Measurements from ENCODE around the gene LRMDA.

DNA sequence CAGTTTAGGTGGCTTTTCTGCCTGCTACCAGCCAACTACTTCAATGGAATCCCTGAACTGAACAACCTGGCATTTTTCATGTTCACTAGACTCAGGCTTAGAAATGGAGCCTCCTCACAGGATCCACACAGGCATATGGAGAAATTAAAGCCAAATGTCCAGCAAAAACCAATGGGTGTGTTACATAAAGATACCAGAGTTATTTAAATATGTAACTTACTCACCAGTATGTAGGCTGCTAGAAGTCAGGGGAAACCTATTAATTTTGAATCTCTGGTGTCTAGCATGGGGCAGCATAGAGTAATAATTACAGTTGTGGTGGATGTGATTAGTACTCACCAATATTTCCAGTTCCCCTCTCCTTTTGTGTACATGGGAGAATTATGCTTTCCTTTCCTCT, 383.6 kb downstream of the LRMDA start:
- TF ChIP-seq, protein P1, sequence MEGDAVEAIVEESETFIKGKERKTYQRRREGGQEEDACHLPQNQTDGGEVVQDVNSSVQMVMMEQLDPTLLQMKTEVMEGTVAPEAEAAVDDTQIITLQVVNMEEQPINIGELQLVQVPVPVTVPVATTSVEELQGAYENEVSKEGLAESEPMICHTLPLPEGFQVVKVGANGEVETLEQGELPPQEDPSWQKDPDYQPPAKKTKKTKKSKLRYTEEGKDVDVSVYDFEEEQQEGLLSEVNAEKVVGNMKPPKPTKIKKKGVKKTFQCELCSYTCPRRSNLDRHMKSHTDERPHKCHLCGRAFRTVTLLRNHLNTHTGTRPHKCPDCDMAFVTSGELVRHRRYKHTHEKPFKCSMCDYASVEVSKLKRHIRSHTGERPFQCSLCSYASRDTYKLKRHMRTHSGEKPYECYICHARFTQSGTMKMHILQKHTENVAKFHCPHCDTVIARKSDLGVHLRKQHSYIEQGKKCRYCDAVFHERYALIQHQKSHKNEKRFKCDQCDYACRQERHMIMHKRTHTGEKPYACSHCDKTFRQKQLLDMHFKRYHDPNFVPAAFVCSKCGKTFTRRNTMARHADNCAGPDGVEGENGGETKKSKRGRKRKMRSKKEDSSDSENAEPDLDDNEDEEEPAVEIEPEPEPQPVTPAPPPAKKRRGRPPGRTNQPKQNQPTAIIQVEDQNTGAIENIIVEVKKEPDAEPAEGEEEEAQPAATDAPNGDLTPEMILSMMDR (conservative IDR thresholded peaks at IDR 0.05; ENCODE audit: low read depth, low read length) = no peak
- no peak for TF ChIP-seq EZH2 (IDR thresholded peaks at IDR 0.05; ENCODE audit: low read length, unreplicated experiment)
- TF ChIP-seq EZH2phosphoT487 (IDR thresholded peaks at IDR 0.05; ENCODE audit: borderline replicate concordance, low read length) = no peak
